KOPT-K1 (cell line): Measurements from ENCODE around the gene OCLN.
"Not testable (repeated sequence)": the region's sequence is repeated elsewhere in the genome, so short reads cannot be mapped to it uniquely, and the experiment has no call there.

Source experiments
- H3K27ac ChIP-seq: fragments of 200-600 bp; sonication (generic); 2 replicates; pipeline ENCODE4 v1.5.1; 2016; ENCODE audit warnings: antibody characterized with exemption, mild to moderate bottlenecking, low read depth, low read length; ENCODE audit not compliant: poor library complexity, severe bottlenecking
- H3K36me3 ChIP-seq: fragments of 200-600 bp; sonication (generic); 2 replicates; pipeline ENCODE4 v1.5.1; 2017; ENCODE audit warnings: antibody characterized with exemption, mild to moderate bottlenecking, low read length, moderate library complexity; ENCODE audit not compliant: insufficient read depth
- H3K9me3 ChIP-seq: fragments of 200-600 bp; sonication (generic); 2 replicates; pipeline ENCODE4 v1.5.1; 2017; ENCODE audit warnings: antibody characterized with exemption, low read length, mild to moderate bottlenecking; ENCODE audit not compliant: insufficient read depth, poor library complexity, severe bottlenecking

Gene OCLN

GRCh38 chr5:69492391-69492922, at the start of gene OCLN:
OCLN (plus strand) TSS chr5:69492790; CDS start chr5:69504245, 11,455 bp downstream.
- Histone ChIP-seq H3K36me3 (no peaks in the 10 kb centered on the region), H3K9me3 (no peaks in the 10 kb centered on the region), H3K27ac (no peak within 1 kb of the TSS)

GRCh38 chr5:69444127-69444754, 48.3 kb upstream of the OCLN start:
- H3K36me3 ChIP-seq: no peaks in the 10 kb centered on the region
- H3K9me3 ChIP-seq: no peaks in the 10 kb centered on the region
- no peak overlapping the region for H3K27ac ChIP-seq

- H3K36me3 ChIP-seq: no peaks in the 10 kb centered on the region
- H3K9me3 ChIP-seq: no peaks in the 10 kb centered on the region
- H3K27ac ChIP-seq: no peak overlapping the region
Observed at GRCh38 chr5:69449511-69449910, 43.1 kb upstream of the OCLN start.

- Histone ChIP-seq H3K27ac (no peak overlapping the region), H3K9me3 (no peaks in the 10 kb centered on the region), H3K36me3 (no peaks in the 10 kb centered on the region)
Observed at GRCh38 chr5:69450116-69450515, 42.5 kb upstream of the OCLN start.

- H3K36me3 ChIP-seq, H3K9me3 ChIP-seq, H3K27ac ChIP-seq: not testable (repeated sequence)
Observed at GRCh38 chr5:69450527-69450926, 42.1 kb upstream of the OCLN start.

GRCh38 chr5:69451941-69452647, 40.5 kb upstream of the OCLN start:
- no peak overlapping the region for H3K27ac ChIP-seq
- no peaks in the 10 kb centered on the region for H3K36me3 ChIP-seq
- no peaks in the 10 kb centered on the region for H3K9me3 ChIP-seq

GRCh38 chr5:69453487-69453886, 39.1 kb upstream of the OCLN start:
- H3K27ac ChIP-seq, H3K36me3 ChIP-seq, H3K9me3 ChIP-seq: not testable (repeated sequence)

GRCh38 chr5:69454460-69455249, 37.9 kb upstream of the OCLN start:
- Histone ChIP-seq H3K36me3 (no peaks in the 10 kb centered on the region), H3K9me3 (no peaks in the 10 kb centered on the region), H3K27ac (no peak overlapping the region)

- H3K9me3 ChIP-seq, H3K36me3 ChIP-seq, H3K27ac ChIP-seq: not testable (repeated sequence)
Observed at GRCh38 chr5:69455428-69455988, 37.1 kb upstream of the OCLN start.

GRCh38 chr5:69462170-69462569, 30.4 kb upstream of the OCLN start:
- Histone ChIP-seq H3K9me3 (no peaks in the 10 kb centered on the region), H3K27ac (no peak overlapping the region), H3K36me3 (no peaks in the 10 kb centered on the region)

GRCh38 chr5:69466375-69466774, 26.2 kb upstream of the OCLN start:
- H3K9me3 ChIP-seq, H3K36me3 ChIP-seq, H3K27ac ChIP-seq: not testable (repeated sequence)

- Histone ChIP-seq H3K9me3 (no peaks in the 10 kb centered on the region), H3K36me3 (no peaks in the 10 kb centered on the region), H3K27ac (no peak overlapping the region)
Observed at GRCh38 chr5:69467442-69468225, 25.0 kb upstream of the OCLN start.

GRCh38 chr5:69468631-69469030, 24.0 kb upstream of the OCLN start:
- no peak overlapping the region for H3K27ac ChIP-seq
- no peaks in the 10 kb centered on the region for H3K9me3 ChIP-seq
- H3K36me3 ChIP-seq: no peaks in the 10 kb centered on the region

- H3K36me3 ChIP-seq, H3K27ac ChIP-seq, H3K9me3 ChIP-seq: not testable (repeated sequence)
Observed at GRCh38 chr5:69471516-69471915, 21.1 kb upstream of the OCLN start.
